OCI-LY3 (cell line): Measurements from ENCODE around the gene KIF1A.
"Not testable (repeated sequence)": the region's sequence is repeated elsewhere in the genome, so short reads cannot be mapped to it uniquely, and the experiment has no call there.

Source experiments
- H2AFZ ChIP-seq: fragments of 200-600, 300-600 bp; shearing (Covaris generic); 2 replicates; pipeline ENCODE4 v1.6.0; 2014; ENCODE audit warnings: antibody characterized with exemption, low read depth, low read length
- H3K27ac ChIP-seq: fragments of 200-600, 300-600 bp; sonication (generic); 2 replicates; pipeline ENCODE4 v1.5.1; 2014; ENCODE audit warnings: mild to moderate bottlenecking, low read length, moderate library complexity, mixed read lengths
- H3K27me3 ChIP-seq: fragments of 200-600, 300-600 bp; sonication (generic); 2 replicates; pipeline ENCODE4 v1.6.1; 2014; ENCODE audit warnings: low read depth, low read length, mixed read lengths
- H3K36me3 ChIP-seq: fragments of 200-600, 300-600 bp; sonication (generic); replicated peaks from 2 replicates; pipeline ENCODE3; 2014; ENCODE audit warnings: low read depth, low read length, mixed read lengths
- H3K4me1 ChIP-seq: fragments of 300-600, 200-600 bp; sonication (generic); 2 replicates; pipeline ENCODE4 v1.6.1; 2014; ENCODE audit warnings: low read length, mixed read lengths
- H3K4me2 ChIP-seq: fragments of 200-600, 300-600 bp; sonication (generic); 2 replicates; pipeline ENCODE4 v1.6.1; 2014; ENCODE audit warnings: low read length, mixed read lengths
- H3K4me3 ChIP-seq: fragments of 300-600, 200-600 bp; sonication (generic); 2 replicates; pipeline ENCODE4 v1.5.1; 2014; ENCODE audit warnings: antibody characterized with exemption, mild to moderate bottlenecking, low read length, moderate library complexity
- H3K79me2 ChIP-seq: fragments of 300-600, 200-600 bp; shearing (Covaris generic); 2 replicates; pipeline ENCODE4 v1.6.1; 2014; ENCODE audit warnings: mild to moderate bottlenecking, low read length, mixed read lengths
- H3K9ac ChIP-seq: fragments of 300-600, 200-600 bp; shearing (Covaris generic); 2 replicates; pipeline ENCODE4 v1.6.0; 2014; ENCODE audit warnings: mild to moderate bottlenecking, low read length, moderate library complexity
- H3K9me3 ChIP-seq: fragments of 200-600, 300-600 bp; shearing (Covaris generic); 2 replicates; pipeline ENCODE4 v1.6.1; 2014; ENCODE audit warnings: low read length, mixed read lengths; ENCODE audit not compliant: insufficient read depth
- H4K20me1 ChIP-seq: fragments of 200-600, 300-600 bp; sonication (generic); 2 replicates; pipeline ENCODE4 v1.6.1; 2016; ENCODE audit warnings: low read length, mixed read lengths; ENCODE audit not compliant: insufficient read depth
- CTCF ChIP-seq: fragments of 200-600, 300-600 bp; sonication (generic); IDR thresholded peaks from 2 replicates; pipeline ENCODE4 v1.5.1; 2014; ENCODE audit warnings: antibody characterized with exemption, low read length, low read depth
- EZH2phosphoT487 ChIP-seq: fragments of 200-600 bp; shearing (Covaris generic); IDR thresholded peaks from 2 replicates; pipeline ENCODE4 v1.6.1; 2018; ENCODE audit warnings: antibody characterized with exemption, mixed run types, low read depth

KIF1A gene

DNA sequence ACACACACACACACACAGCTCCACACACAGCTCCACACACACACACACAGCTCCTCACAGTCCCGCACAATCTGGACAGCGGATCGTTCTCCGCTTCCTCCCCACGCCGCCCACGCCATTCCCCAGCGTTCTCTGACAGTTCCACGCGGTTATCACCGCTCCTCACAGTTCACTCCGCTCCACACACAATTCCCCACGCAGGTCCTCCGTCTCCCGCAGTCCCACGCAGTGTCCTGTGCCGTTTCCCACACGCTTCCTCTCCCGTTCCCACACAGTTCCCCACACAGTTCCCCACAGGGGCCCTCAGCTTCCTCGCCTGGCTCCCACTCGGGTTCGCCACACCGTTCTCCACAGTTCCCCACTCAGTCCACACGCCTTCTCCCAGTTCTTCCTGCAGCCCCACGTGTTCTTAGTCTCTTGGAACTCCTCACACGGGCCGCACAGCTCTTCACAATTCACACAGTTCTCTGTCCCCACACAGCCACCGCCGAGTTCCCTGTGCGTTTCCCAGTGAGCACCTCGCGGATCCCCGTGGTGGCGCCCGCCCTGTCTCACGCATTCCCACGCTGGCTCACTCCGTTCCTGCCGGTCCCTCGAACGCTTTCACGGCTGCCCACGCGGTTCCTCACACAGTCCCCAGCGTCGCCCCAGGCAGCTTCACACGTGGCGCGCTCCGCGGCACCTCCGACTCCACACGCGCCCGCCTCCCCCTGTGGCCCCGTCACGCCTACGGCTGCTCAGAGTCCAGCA, 38.4 kb downstream of the KIF1A start:
- Histone ChIP-seq H3K9me3 (no peaks in the 10 kb centered on the region), H2AFZ (no peak overlapping the region), H3K79me2 (no peaks in the 10 kb centered on the region), H4K20me1 (no peaks in the 10 kb centered on the region), H3K4me2 (no peak overlapping the region), H3K4me1 (no peaks in the 10 kb centered on the region), H3K27me3 (no peaks in the 10 kb centered on the region), H3K9ac (no peak overlapping the region), H3K36me3 (no peaks in the 10 kb centered on the region), H3K27ac (no peak overlapping the region), H3K4me3 (no peak overlapping the region)
- no peak for TF ChIP-seq CTCF
- TF ChIP-seq EZH2phosphoT487 = no peak

DNA sequence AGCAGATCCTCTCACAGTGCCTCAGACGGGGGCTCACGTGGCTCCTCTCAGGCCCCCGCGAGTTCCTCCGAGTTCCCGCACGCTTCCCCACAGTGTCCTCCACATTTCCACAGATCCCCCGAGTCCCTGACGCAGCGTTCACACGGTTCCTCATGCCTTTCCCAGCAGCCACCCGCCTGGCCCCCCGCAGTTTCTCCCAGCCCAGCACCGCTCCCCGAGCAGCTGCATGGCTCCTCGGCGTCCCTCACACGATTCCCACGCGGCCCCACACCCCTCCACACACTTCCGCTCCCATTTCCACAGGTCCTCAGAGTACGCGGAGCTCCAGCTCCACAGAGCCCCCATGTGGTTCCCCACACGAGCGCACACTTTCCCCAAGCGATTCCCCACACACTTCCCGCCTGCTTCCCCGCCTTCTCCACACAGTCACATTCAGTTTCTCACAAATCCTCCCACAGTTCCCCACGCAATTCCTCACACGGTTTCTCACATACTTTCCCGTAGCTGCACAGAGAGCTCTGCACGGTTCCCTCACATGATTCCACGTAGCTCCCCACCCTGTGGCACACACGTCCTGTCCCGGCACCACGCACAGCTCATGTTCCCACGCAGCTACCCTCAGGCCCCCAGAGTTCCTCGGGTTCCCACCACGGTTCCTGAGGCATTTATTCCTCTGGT, 39.9 kb downstream of the KIF1A start:
- no peak overlapping the region for H3K27ac ChIP-seq
- no peaks in the 10 kb centered on the region for H3K27me3 ChIP-seq
- H3K9me3 ChIP-seq = no peaks in the 10 kb centered on the region
- H3K36me3 ChIP-seq = no peaks in the 10 kb centered on the region
- no peak overlapping the region for H3K4me3 ChIP-seq
- no peak overlapping the region for H3K9ac ChIP-seq
- TF ChIP-seq CTCF (no peak), EZH2phosphoT487 (no peak)
- H4K20me1 ChIP-seq = no peaks in the 10 kb centered on the region
- no peaks in the 10 kb centered on the region for H3K4me1 ChIP-seq
- no peaks in the 10 kb centered on the region for H3K79me2 ChIP-seq
- H2AFZ ChIP-seq = no peak overlapping the region
- no peak overlapping the region for H3K4me2 ChIP-seq

DNA sequence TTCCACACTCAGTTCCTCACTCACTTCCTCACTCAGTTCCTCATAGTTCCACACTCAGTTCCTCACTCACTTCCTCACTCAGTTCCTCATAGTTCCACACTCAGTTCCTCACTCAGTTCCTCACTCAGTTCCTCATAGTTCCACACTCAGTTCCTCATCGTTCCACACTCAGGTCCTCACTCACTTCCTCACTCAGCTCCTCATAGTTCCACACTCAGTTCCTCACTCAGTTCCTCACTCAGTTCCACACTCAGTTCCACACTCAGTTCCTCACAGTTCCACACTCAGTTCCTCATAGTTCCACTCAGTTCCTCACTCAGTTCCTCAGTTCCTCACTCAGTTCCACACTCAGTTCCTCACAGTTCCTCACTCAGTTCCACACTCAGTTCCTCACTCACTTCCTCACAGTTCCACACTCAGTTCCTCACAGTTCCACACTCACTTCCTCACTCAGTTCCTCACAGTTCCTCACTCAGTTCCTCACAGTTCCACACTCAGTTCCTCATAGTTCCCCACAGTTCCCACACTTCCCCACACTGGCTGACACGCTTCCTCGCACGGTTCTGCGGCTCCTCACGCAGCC, 40.7 kb downstream of the KIF1A start:
- H3K4me2 ChIP-seq, H4K20me1 ChIP-seq, H3K79me2 ChIP-seq, H3K9ac ChIP-seq, H3K27me3 ChIP-seq, H3K9me3 ChIP-seq, H3K4me3 ChIP-seq, H3K4me1 ChIP-seq, H3K36me3 ChIP-seq, H2AFZ ChIP-seq: not testable (repeated sequence)
- H3K27ac ChIP-seq = peak overlapping the region; percentile 11; the same call in 1 of the 2 replicates

- Histone ChIP-seq H3K27me3 (no peaks in the 10 kb centered on the region), H3K9me3 (no peaks in the 10 kb centered on the region), H3K36me3 (no peaks in the 10 kb centered on the region), H3K4me2 (no peak overlapping the region), H3K9ac (no peak overlapping the region), H2AFZ (no peak overlapping the region), H3K79me2 (no peaks in the 10 kb centered on the region), H3K4me3 (no peak overlapping the region), H3K4me1 (no peaks in the 10 kb centered on the region), H4K20me1 (no peaks in the 10 kb centered on the region), H3K27ac (no peak overlapping the region)
- TF ChIP-seq EZH2phosphoT487 (no peak), CTCF (no peak)
These were observed 41.6 kb downstream of the KIF1A start for GRCh38 chr2:240778426-240778825.
